ENCODE data around the gene RNU4-1.

GRCh38 chr12:120292661-120293531, at the start of gene RNU4-1:
- TF ChIP-seq CTCF (conservative IDR thresholded peaks at IDR 0.05; ENCODE audit: low read depth in 2 of 2) (no peak), ZNF114 (CRISPR knock-in tag; IDR thresholded peaks at IDR 0.05) (no peak), EZH2 (IDR thresholded peaks at IDR 0.05; ENCODE audit: low read depth, unreplicated experiment) (no peak)
- TF ChIP-seq, protein P1, sequence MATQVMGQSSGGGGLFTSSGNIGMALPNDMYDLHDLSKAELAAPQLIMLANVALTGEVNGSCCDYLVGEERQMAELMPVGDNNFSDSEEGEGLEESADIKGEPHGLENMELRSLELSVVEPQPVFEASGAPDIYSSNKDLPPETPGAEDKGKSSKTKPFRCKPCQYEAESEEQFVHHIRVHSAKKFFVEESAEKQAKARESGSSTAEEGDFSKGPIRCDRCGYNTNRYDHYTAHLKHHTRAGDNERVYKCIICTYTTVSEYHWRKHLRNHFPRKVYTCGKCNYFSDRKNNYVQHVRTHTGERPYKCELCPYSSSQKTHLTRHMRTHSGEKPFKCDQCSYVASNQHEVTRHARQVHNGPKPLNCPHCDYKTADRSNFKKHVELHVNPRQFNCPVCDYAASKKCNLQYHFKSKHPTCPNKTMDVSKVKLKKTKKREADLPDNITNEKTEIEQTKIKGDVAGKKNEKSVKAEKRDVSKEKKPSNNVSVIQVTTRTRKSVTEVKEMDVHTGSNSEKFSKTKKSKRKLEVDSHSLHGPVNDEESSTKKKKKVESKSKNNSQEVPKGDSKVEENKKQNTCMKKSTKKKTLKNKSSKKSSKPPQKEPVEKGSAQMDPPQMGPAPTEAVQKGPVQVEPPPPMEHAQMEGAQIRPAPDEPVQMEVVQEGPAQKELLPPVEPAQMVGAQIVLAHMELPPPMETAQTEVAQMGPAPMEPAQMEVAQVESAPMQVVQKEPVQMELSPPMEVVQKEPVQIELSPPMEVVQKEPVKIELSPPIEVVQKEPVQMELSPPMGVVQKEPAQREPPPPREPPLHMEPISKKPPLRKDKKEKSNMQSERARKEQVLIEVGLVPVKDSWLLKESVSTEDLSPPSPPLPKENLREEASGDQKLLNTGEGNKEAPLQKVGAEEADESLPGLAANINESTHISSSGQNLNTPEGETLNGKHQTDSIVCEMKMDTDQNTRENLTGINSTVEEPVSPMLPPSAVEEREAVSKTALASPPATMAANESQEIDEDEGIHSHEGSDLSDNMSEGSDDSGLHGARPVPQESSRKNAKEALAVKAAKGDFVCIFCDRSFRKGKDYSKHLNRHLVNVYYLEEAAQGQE (IDR thresholded peaks at IDR 0.05; ENCODE audit: unreplicated experiment), result no peak

Measured in GM23338 (cell line).